GM18858 (cell line): Measurements from ENCODE around the gene FAN1.

Experiments
- ATAC-seq: cut with Tn5 transposase; IDR thresholded peaks from one replicate; pipeline ENCODE4 v1.9.1; 2021; ENCODE audit not compliant: unreplicated experiment

Gene FAN1

DNA sequence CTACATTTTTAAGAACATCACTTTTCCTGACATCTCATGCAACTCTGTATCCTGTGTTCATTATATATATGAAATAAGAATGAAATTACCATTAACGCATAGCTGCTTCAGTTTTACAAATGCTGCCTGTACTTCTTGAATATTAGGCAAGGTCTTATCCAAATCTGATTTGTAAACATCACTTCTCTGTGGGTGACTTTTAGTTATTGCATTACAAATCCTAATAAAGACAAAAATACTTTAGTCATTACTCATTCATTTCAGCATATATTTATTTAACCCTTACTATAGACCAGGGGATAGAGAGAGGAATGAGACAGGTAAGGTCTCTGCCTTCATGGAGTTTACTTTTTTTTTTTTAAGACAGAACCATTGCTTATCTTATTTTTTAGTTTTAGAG, 51.0 kb downstream of the FAN1 start:
- ATAC-seq = no peak

DNA sequence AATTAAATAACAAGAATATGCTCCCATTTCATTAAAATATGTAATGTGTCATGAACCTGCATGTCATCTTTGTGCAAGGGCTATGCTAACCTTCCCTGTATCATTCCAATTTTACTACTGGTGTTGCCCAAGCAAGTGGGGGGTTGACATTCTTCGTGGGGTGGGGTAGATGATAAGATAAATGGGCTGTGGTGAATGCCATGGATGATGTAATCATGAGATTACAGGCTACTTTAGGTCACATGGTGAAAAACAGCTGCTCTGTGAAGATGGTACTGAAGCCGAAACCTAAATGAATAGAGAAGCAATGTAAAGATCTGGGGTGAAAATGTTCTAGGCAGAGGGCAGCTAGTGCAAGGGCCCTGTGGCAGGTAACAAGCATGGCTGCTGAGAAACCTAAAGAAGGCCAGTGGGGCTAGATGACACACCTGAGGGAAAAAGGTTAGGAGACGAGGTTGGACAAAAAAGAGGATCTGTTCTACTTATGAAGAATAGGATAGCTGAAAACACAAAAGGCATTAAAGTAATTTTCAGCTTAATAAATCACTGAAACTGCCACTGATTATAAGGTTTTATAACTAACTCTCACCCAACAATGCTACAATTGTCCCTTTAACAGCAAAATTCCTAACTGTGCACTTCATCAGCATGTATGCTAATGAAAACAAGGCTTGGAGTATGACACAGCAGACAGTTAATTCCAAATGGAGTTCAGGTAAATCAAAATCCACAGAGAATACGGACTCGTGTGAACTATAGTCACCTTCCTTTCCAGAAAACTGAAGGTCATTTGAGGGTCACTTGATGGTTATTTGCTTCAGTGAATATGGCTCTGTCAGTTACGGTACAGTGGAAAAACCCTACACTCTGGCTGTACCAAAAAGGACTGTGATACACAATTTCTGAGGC, 52.8 kb downstream of the FAN1 start:
- no peak for ATAC-seq

GRCh38 chr15:30958219-30958618, 54.5 kb downstream of the FAN1 start:
- no peak for ATAC-seq

DNA sequence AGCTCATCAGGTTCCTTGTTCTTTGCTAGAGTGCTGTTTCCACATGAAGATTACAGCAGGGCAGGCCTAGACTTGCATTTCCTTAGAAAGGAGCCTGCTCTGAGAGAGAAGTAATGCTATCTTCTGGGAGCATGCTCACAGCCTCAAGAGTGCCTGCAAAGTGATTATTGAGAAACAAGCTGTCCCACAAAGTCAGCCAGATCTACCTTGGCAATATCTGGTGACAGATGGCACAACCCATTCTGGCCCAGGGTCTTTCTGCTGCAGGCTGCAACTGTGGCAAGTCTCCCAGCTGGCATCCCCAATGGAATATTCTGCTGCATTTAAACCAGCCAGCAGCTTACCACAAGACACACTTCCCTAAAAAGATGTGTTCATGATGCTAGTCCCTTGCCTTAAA, 58.4 kb downstream of the FAN1 start:
- no peak for ATAC-seq

DNA sequence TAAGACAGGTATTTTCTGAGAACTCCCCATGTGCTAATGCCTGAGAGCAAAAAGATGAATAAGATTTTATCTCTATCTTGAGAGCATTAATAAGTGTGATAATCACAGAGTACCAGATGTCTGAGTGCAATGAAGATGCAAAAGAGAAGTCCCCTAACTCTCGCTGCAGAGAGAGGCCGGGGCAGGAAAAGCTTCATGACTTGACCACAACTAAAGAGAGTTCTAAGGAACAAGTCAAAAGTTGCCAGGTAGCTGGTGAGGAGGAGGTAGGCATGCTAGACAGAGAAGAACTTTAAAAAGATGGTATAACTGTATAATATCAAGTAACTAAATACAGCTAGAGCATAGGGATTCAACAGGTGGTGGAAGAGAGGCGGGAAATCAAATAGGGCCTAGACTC, 58.9 kb downstream of the FAN1 start:
- ATAC-seq = no peak

GRCh38 chr15:30963681-30964080, 60.0 kb downstream of the FAN1 start:
- ATAC-seq = no peak

- no peak for ATAC-seq
Observed at GRCh38 chr15:30969724-30970123, 66.0 kb downstream of the FAN1 start.

DNA sequence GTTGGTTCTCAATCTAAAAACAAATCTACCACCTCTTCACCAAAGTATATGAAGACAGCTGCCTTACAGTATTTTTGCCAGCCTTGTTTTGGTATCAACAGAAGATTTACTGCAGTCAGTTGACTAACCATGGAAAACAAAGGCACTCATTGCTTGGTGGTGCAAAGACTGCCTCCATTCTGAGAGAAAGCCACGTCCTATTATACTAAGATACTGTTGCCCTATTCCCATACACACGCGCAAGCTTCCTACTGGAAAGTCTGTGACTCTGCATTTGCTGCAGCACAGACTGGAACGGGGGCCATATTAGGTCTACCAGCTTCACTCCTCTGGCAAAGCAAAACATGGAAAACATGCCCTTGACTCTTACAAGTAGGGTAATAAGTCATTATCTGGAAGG, 69.7 kb downstream of the FAN1 start:
- no peak for ATAC-seq

DNA sequence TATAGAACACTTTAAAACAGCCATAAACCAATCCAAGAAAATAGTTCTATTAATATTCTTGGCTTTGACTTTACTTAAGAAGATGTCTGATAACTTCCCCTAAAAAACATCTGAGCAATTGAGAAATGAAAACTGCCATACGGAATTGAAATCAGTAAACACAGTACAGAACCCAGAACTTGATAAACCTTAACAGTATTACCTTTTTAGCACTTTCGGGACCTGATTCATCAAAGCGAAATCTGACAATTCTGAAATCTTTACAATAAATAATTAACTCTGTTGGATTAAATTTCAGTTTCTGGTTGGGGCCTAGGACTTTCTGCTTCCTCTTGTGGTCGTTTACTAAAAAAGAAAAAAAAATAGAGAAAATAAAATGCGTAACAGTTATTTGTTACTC, 70.4 kb downstream of the FAN1 start:
- no peak for ATAC-seq

GRCh38 chr15:30978328-30978727, 74.6 kb downstream of the FAN1 start:
- ATAC-seq = no peak

DNA sequence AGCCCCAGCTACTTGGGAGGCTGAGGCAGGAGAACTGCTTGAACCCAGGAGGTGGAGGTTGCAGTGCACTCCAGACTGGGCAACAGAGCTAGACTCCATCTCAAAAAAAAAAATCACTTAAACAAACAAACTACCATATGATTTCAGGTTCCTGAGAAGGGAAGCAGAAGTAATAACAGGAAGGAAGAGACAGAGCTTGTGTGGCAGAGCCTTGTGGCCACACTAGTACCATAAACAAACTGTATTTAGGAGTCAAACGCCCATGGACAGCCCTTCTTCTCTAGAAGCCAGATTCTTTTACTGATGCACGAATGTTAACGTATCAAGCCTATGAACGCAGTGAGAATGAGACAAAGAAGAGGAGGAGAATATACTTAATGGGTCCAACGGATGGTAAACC, 75.7 kb downstream of the FAN1 start:
- no peak for ATAC-seq

- no peak for ATAC-seq
Observed at GRCh38 chr15:30984118-30984517, 80.4 kb downstream of the FAN1 start.

GRCh38 chr15:30984542-30984941, 80.8 kb downstream of the FAN1 start:
- ATAC-seq = no peak

DNA sequence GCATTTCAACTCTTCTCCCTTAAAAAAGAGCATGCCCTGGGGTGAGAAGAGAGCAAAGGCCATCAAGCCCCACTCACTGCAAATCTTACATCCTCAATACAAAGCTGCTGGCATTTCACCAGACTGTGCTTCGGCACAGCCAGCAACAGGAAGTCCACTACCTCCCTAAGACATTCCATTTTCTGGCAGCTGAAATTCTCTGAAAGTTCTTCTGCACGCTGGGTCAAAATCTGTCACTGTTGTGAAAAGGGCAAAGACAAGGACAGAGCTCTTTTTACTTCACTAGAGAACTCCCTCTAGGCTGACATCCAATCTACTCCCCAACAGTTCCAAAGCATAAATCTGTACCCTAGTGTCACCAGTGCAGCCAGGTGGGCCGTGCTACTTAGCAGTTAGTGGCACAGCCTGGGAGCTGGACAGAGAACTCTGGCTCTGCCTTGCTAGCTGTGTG, 81.4 kb downstream of the FAN1 start:
- no peak for ATAC-seq

DNA sequence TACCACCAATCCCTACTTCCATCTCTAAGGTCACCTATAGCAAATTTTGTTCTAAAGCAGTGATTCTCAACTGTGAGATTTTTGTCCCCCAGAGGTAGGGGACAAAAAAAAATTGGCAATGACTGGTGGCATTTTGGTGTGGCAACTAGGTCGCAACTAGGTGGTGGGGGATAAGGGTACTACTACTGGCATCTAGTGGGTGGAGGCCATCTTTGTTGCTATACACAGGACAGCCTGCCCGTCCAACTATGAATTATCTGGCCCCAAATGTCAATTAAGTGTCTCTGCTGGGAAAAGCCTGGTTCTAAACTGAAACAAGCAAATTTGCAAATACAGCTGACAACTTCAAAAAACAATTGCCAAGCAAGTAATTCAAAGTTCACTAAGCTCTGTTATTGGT, 86.3 kb downstream of the FAN1 start:
- no peak for ATAC-seq

DNA sequence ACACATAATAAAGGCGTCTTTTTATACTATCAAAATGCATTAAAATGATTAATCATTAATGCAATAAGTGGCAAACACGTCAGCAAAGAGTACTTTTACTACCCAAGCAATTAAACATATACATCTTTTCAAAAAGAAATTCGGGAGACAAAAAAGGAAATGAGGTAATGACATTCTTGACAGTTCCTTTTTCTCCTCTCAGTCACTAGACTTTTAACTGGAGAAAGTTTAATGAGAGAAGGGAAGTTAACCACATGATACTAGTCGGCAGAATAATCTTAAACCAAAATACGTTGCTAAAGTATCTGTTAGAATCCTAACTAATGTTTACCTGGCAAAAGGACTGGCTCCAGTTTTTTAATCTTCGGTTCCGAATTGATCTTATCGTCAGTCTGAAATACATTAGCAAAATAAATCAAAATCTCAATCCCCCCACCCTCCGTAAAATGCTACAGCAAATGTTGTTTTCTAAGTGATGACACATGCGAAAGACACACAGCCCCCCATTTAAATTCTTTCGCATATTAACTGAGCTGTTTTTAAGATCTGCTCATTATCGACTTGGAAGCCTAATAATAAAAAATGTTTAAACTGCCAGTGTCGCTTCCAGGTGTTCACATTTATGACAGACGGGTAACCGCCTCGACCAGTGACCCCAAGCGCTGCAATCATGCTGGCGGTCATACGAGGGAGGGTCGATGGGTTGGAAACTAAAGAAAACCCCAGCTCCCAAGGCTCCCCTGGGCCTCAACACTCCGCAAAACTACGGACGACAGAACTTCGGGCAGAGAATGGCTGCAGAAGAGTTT, 86.9 kb downstream of the FAN1 start:
- no peak for ATAC-seq

DNA sequence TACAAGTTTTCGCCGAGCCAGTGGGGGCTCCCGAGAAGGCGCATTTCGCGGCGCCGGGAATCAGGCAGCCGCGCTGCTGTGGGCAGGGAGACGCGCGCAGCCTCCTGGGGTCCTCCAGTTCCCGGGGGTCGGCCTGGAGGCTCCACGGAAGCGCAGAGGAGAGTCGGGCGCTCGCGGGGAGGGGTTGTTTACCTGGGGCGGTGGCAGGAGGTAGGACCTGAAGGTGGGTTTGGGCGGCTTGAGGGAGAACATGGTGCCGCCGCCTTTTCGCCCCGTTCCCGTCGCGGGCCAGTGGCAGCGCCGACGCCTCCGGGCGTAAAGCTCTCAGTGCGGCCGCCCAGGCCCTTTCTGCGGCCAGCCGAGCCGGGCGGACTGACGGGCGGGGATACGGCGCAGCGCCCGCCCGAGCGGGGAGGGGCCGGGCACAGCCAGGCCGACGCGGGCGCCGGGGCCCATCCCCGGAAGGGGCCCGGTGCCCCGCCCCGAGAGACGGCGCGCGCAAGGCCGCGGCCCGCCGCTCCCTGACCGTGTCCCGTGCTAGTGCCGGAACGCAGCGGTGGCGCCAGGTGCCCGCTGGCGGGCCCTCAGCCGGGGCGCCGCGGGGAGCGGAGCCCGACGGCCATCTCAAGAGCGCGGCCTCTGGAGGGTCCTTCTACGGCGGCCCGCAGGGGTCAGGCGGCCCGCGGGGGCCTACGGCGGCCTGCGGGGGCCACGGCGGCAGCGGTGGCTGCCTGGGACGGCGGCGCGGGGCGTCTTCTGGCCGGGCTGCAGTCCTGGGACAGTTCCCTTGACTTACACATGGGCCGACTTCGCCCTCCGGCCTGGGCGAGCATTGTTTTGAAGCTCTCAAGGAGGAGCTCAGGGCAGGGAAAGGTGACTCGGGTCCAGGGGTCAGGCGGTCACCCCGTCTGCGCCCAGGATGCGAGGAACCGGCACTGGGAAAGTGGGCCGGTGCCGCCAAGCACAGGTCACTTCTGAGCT, 87.8 kb downstream of the FAN1 start, which contains the start of gene MTMR10:
TSS of gene MTMR10 (minus strand) at position 374 of the 981 bp plus-strand sequence. CDS start at position 252, 122 bp downstream.
- ATAC-seq = peak; percentile 88

DNA sequence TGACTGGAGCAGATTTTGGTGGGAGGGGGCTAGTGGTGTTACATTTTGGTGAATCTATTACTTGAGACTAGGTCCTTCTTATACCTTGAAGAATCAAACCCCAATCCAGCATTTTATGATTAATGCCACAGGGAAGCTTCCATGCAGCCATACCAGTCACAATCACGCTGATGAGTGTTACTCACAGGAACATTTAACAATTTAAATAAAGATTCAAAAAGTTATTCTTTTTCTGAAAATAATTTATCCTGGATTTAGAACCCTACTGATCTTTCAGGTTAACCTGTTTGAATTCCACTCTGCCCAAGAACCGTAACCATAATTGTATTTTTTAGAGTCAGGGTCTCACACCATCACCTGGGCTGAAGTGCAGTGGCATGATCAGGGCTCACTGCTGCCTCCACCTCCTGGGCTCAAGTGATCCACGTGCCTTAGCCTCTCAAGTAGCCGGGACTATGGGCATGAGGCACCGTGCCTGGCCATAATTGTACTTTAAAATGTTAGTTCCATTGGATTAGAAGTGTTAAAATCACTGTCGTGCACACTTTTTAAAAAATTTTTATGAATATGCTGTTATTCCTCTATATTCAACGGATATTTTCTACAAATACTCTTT, 88.6 kb downstream of the FAN1 start:
- ATAC-seq = no peak
